HuH-7.5 (cell line): ENCODE data around the gene HOGA1.
"Not testable (repeated sequence)": the region's sequence is repeated elsewhere in the genome, so short reads cannot be mapped to it uniquely, and the experiment has no call there.

Experiments
- DNase-seq: peaks from one replicate; pipeline ENCODE4 v3.0.0; 2011; ENCODE audit warnings: low spot score

HOGA1 gene

GRCh38 chr10:97554336-97554735, 29.9 kb upstream of the HOGA1 start:
- not testable (repeated sequence) for DNase-seq

- DNase-seq: not testable (repeated sequence)
Observed at GRCh38 chr10:97555541-97555940, 28.6 kb upstream of the HOGA1 start.

GRCh38 chr10:97560731-97561381, 23.3 kb upstream of the HOGA1 start:
- DNase-seq: not testable (repeated sequence)

DNA sequence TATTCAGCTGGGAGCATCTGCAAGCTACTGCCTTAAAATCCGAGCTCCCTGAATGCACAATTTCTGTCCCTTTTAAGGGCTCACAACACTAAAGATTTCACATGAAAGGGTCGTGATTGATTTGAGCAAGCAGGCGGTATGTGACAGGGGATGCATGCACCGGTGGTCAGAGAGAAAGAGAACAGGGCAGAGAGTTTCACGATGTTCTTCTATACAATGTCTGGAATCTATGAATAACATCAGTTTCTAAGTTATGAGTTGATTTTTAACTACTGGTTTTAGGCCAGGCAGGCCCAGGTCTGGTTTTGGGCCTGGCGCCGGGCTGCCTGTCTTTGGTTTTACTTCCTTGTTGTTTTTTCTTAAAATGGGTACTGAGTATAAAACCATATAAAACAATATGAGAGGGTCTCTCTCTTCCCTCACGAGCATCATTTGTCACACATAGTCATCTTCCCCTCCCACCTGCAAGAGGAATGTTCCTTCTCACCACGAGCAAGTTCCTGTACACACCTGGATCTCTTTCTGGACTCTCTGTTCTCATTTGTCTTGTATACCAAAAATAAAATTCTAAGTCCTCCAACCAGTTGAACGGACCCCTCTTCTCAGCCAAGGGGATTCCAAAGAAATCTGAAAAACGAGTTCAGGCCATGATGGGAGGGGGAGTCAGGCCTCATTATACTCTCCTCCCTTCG, 22.7 kb upstream of the HOGA1 start:
- DNase-seq: not testable (repeated sequence)

GRCh38 chr10:97562329-97562728, 21.9 kb upstream of the HOGA1 start:
- DNase-seq: not testable (repeated sequence)

- no peak for DNase-seq
Observed at GRCh38 chr10:97563337-97563736, 20.9 kb upstream of the HOGA1 start.

GRCh38 chr10:97564776-97565175, 19.4 kb upstream of the HOGA1 start:
- DNase-seq: no peak

- DNase-seq: no peak
Observed at GRCh38 chr10:97566336-97566996, 17.7 kb upstream of the HOGA1 start.

DNA sequence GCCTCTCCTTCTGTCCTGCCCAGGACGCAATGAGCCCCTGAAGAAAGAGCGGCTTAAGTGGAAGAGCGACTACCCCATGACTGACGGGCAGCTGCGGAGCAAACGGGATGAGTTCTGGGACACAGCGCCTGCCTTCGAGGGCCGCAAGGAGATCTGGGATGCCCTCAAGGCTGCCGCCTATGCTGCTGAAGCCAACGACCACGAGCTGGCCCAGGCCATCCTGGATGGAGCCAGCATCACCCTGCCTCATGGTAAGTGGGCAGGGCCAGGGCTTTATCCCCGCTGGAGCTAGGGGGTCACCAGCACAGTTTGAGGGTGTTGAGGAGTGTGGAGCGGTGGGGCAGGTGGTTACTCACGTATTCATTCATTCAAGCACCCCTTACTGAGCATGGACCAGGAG, 16.3 kb upstream of the HOGA1 start:
- no peak for DNase-seq

- DNase-seq: no peak
Observed at GRCh38 chr10:97570146-97570788, 13.9 kb upstream of the HOGA1 start.

DNA sequence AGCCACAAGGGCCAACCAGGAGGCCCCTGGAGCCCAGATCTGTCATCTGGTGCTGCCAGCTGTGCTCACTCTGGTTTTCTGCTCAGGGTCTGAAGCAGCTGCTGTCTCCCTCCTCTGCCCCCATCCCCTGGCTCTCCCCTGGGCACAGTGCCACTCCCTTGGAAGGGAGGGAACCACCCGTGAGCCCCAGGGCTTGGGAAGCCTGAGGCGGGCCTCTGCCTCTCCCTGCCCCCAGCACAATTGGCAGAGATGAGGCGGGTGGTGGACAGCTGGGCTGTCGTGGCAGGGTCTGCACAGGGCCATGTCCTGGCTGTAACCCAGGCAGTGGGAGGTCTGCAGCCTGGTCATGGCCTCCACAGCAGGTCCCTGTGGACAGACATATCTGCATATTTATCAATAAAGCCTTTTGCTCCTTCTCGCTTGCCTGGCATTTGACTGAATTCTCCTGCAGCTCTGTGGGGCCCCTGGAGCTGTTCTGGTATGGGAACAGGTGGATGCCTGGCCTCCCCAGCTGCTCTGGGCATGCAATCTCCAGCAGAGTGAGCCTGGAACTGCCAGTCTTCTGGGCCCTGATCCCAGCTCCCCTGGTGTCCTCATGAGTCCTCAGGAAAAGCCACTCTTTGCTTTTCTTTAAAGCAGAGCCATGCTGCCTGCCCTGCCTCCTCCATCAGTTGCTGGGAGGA, 13.3 kb upstream of the HOGA1 start:
- no peak for DNase-seq

- no peak for DNase-seq
Observed at GRCh38 chr10:97571622-97572021, 12.6 kb upstream of the HOGA1 start.

DNA sequence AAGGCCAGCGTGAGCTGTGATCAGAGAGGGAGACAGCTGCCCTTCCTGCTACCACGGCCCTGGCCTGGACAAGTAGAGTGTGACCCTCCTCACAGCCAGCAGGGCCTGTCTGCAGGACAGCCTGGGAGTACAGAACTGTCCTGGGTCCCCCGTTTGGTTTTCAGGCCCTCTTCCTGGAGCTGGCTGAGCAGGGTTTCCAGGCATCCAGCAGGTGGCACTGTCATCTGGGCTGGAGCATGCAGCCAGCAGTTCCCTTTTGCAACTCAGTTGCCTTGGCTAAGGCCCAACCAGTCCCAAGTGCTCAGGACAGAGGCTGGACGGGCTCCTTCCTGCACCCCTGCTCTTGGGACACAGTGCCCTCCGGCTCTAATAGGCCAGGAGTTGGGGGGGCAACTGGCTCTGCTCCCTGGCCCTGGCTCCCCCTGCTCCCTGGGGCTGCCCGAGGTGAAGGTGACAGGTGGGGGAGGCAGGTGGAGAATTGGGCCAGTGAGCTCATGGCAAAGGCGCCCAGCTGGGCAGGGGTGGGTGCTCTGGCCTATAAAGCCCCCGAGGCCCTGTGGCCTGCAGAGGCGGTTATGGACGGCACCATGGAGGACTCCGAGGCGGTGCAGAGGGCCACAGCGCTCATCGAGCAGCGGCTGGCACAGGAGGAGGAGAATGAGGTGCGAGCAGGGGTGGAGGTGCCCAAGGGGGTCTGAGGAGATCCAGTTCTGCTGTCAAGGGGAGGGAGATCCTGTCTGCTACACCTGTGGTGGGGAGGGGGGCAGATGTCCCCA, 11.8 kb upstream of the HOGA1 start, which contains the start of gene ANKRD2:
Gene ANKRD2 (plus strand): TSS at position 566 of the 776 bp plus-strand sequence. CDS start 10 bp downstream, at position 576.
- DNase-seq: peak; percentile 84

DNA sequence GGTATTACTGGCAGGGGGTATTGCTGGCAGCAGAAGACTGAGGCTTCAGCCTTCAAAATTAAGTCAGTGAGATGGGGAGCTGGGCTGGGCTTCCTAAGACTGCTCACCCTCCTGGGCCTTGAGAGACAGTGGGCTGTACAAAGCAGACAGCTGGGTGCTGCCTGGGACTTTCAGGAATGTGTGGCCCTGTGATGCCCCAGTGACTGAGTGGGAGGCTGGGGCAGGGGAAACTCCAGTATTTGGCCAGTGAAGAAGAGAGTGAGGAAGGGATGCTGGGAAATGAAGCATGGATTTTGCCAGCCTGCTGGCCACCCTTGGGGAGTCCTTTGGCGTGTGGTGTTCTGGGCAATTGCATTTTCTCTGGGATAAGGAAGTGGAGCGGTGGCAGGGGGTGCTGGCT, 11.2 kb upstream of the HOGA1 start:
- DNase-seq: no peak

DNA sequence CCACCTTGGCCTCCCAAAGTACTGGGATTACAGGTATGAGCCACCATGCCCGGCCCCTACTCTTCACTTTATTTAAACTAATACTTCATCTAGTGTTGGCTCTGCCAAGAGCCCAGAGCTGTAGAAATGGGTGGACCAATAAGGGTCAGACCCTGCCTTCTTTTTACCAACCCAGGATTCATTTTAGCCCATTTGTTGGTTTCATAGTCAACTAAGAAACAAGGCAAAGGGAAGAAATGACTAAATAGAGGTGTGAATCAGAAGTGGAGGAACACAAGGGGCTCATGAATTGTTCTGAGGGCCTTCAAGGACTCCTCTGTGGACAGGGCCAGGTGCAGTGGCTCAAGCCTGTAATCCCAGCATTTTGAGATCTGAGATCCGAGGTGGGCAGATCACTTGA, 10.5 kb upstream of the HOGA1 start:
- DNase-seq: no peak

GRCh38 chr10:97574374-97575126, 9.6 kb upstream of the HOGA1 start:
- no peak for DNase-seq

GRCh38 chr10:97575127-97575668, 9.0 kb upstream of the HOGA1 start:
- DNase-seq: no peak

- not testable (repeated sequence) for DNase-seq
Observed at GRCh38 chr10:97576487-97576886, 7.7 kb upstream of the HOGA1 start.

DNA sequence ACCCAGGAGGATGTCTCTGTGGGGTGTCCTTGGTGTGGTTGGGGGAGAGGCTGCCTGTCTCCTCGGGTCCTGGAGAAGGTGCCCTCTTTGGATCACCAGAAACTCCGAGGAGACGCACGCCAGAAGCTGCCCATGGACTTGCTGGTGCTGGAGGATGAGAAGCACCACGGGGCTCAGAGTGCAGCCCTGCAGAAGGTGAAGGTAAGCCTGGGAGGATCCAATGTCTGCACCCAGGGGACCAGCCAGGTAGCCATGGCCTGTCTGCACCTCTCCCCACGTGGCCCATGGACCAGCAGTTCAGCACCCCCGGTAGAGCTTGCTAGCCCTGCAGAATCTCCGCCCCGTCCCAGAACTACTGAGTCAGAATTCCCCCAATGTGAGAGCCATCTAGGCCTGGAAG, 6.5 kb upstream of the HOGA1 start:
- DNase-seq: no peak

DNA sequence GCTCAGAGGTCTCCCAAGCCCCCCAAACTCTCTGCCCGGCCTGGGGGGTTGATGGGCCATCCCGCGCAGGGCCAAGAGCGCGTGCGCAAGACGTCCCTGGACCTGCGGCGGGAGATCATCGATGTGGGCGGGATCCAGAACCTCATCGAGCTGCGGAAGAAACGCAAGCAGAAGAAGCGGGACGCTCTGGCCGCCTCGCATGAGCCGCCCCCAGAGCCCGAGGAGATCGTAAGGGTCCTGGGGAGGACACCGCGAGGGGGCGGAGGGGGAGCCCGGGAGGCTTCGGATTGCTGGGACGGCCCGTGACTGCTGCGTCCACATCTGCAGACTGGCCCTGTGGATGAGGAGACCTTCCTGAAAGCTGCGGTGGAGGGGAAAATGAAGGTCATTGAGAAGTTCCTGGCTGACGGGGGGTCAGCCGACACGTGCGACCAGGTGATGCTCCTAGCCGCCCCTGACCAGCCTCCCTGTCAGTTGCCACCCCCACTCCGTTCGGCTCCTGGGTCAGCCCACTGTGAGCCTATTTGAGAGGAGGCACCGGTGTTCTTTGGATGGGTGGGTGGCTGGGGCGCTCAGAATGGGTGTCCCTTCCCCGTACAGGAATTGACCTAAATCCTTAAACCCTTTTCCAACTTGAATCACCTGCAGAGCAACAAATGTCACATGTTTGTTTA, 5.9 kb upstream of the HOGA1 start:
- no peak for DNase-seq
